Karpas-422 (cell line): Measurements from ENCODE around the gene HSPB6. TPM values are rescaled to one million over a fixed set of nuclear protein-coding genes. Genes with fewer than 3 reads are reported as not detected.

Source experiments
- DNase-seq: peaks from one replicate; pipeline ENCODE4 v3.0.0-alpha.2; 2015
- H2AFZ ChIP-seq: fragments of 200-600 bp; sonication (generic); 2 replicates; pipeline ENCODE4 v1.6.1; 2014; ENCODE audit warnings: antibody characterized with exemption, low read length, mixed read lengths
- H3K27ac ChIP-seq: fragments of 200-600 bp; sonication (generic); 2 replicates; pipeline ENCODE4 v1.5.1; 2014; ENCODE audit warnings: mild to moderate bottlenecking, low read length, moderate library complexity
- H3K27me3 ChIP-seq: fragments of 200-600 bp; sonication (generic); 2 replicates; pipeline ENCODE4 v1.6.1; 2014; ENCODE audit warnings: low read length, mixed read lengths
- H3K36me3 ChIP-seq: fragments of 200-600 bp; sonication (generic); 2 replicates; pipeline ENCODE4 v1.6.1; 2014; ENCODE audit warnings: low read length, mixed read lengths; ENCODE audit not compliant: insufficient read depth
- H3K4me1 ChIP-seq: fragments of 200-600 bp; sonication (generic); 2 replicates; pipeline ENCODE4 v1.6.1; 2014; ENCODE audit warnings: mild to moderate bottlenecking, low read length, mixed read lengths
- H3K4me2 ChIP-seq: fragments of 200-600 bp; sonication (generic); 2 replicates; pipeline ENCODE4 v1.6.1; 2014; ENCODE audit warnings: low read length, low read depth, mild to moderate bottlenecking; ENCODE audit not compliant: poor library complexity, severe bottlenecking
- H3K4me3 ChIP-seq: fragments of 200-600 bp; sonication (generic); 2 replicates; pipeline ENCODE4 v1.5.1; 2014; ENCODE audit warnings: mild to moderate bottlenecking, antibody characterized with exemption, low read length, mixed read lengths
- H3K79me2 ChIP-seq: fragments of 200-600 bp; sonication (generic); 2 replicates; pipeline ENCODE4 v1.6.1; 2014; ENCODE audit warnings: mild to moderate bottlenecking, low read length, mixed read lengths
- H3K9ac ChIP-seq: fragments of 200-600 bp; sonication (generic); 2 replicates; pipeline ENCODE4 v1.6.0; 2014; ENCODE audit warnings: low read length
- H3K9me2 ChIP-seq: fragments of 200-600 bp; sonication (generic), shearing (Covaris generic); replicated peaks from 2 replicates; pipeline ENCODE4 v1.6.0; 2014; ENCODE audit warnings: mild to moderate bottlenecking, low read length, moderate library complexity; ENCODE audit not compliant: insufficient read depth
- H3K9me3 ChIP-seq: fragments of 300-700, 200-600 bp; sonication (generic); 2 replicates; pipeline ENCODE4 v1.6.1; 2014; ENCODE audit warnings: low read length, mixed read lengths
- H4K20me1 ChIP-seq: fragments of 200-600 bp; sonication (generic); 2 replicates; pipeline ENCODE4 v1.6.1; 2014; ENCODE audit warnings: mild to moderate bottlenecking, antibody characterized with exemption, low read length, low read depth; ENCODE audit not compliant: insufficient read depth
- total RNA-seq: library from RNA; depleted of rRNA; stranded (reverse); fragments of >200 nt; shearing (Covaris generic); gene quantifications from 2 replicates; pipeline ENCODE4 v1.2.3, GENCODE V29; 2014; ENCODE audit warnings: low replicate concordance

HSPB6 gene
- total RNA-seq, 1 experiment from 2014 or later = 1.5 TPM

GRCh38 chr19:35788205-35788960 is 31.6 kb upstream of the HSPB6 start:
- Histone ChIP-seq H3K9ac (no peak overlapping the region), H3K79me2 (no peaks in the 10 kb centered on the region), H3K27me3 (no peaks in the 10 kb centered on the region), H2AFZ (no peak overlapping the region), H4K20me1 (no peaks in the 10 kb centered on the region), H3K4me3 (no peak overlapping the region), H3K27ac (no peak overlapping the region), H3K4me2 (no peak overlapping the region), H3K4me1 (no peaks in the 10 kb centered on the region), H3K36me3 (no peaks in the 10 kb centered on the region), H3K9me3 (no peaks in the 10 kb centered on the region), H3K9me2 (no peaks in the 10 kb centered on the region)
- DNase-seq = no peak

- Histone ChIP-seq H4K20me1 (no peaks in the 10 kb centered on the region), H3K4me3 (no peak overlapping the region), H3K4me1 (no peaks in the 10 kb centered on the region), H3K9ac (no peak overlapping the region), H3K4me2 (no peak overlapping the region), H3K27me3 (no peaks in the 10 kb centered on the region), H3K9me3 (no peaks in the 10 kb centered on the region), H3K79me2 (no peaks in the 10 kb centered on the region), H3K9me2 (no peaks in the 10 kb centered on the region), H3K36me3 (no peaks in the 10 kb centered on the region), H2AFZ (no peak overlapping the region), H3K27ac (no peak overlapping the region)
- no peak for DNase-seq
These were observed 30.5 kb upstream of the HSPB6 start for GRCh38 chr19:35787227-35787799.

- Histone ChIP-seq H3K4me2 (no peak overlapping the region), H3K9ac (no peak overlapping the region), H4K20me1 (no peaks in the 10 kb centered on the region), H3K9me2 (no peaks in the 10 kb centered on the region), H2AFZ (no peak overlapping the region), H3K4me3 (no peak overlapping the region), H3K27ac (no peak overlapping the region), H3K79me2 (no peaks in the 10 kb centered on the region), H3K4me1 (no peaks in the 10 kb centered on the region), H3K9me3 (no peaks in the 10 kb centered on the region), H3K27me3 (no peaks in the 10 kb centered on the region), H3K36me3 (no peaks in the 10 kb centered on the region)
- no peak for DNase-seq
These were observed 29.7 kb upstream of the HSPB6 start for GRCh38 chr19:35786299-35787160.

- Histone ChIP-seq H3K27me3 (no peaks in the 10 kb centered on the region), H3K4me1 (no peaks in the 10 kb centered on the region)
- no peak for DNase-seq
These were observed 28.5 kb upstream of the HSPB6 start for GRCh38 chr19:35785339-35785627.

GRCh38 chr19:35784503-35785338 is 27.9 kb upstream of the HSPB6 start:
- H3K9me2 ChIP-seq = no peaks in the 10 kb centered on the region
- H3K36me3 ChIP-seq = no peaks in the 10 kb centered on the region
- H3K27ac ChIP-seq = no peak overlapping the region
- H3K4me2 ChIP-seq = no peak overlapping the region
- no peak overlapping the region for H3K4me3 ChIP-seq
- H3K9ac ChIP-seq = no peak overlapping the region
- H3K4me1 ChIP-seq = no peaks in the 10 kb centered on the region
- no peaks in the 10 kb centered on the region for H4K20me1 ChIP-seq
- DNase-seq = no peak
- H3K9me3 ChIP-seq = no peaks in the 10 kb centered on the region
- H3K79me2 ChIP-seq = no peaks in the 10 kb centered on the region
- H3K27me3 ChIP-seq = no peaks in the 10 kb centered on the region
- no peak overlapping the region for H2AFZ ChIP-seq

More at GRCh38 chr19:35785339-35785627, 28.5 kb upstream of the HSPB6 start:
- Histone ChIP-seq H3K27ac (no peak overlapping the region), H3K79me2 (no peaks in the 10 kb centered on the region), H3K9ac (no peak overlapping the region), H3K4me2 (no peak overlapping the region), H2AFZ (no peak overlapping the region), H4K20me1 (no peaks in the 10 kb centered on the region), H3K9me2 (no peaks in the 10 kb centered on the region), H3K36me3 (no peaks in the 10 kb centered on the region), H3K9me3 (no peaks in the 10 kb centered on the region), H3K4me3 (no peak overlapping the region)

- Histone ChIP-seq H3K27me3 (no peaks in the 10 kb centered on the region), H3K9me2 (no peaks in the 10 kb centered on the region), H3K27ac (no peak overlapping the region), H3K4me1 (no peaks in the 10 kb centered on the region), H3K9ac (no peak overlapping the region), H2AFZ (no peak overlapping the region), H3K4me2 (no peak overlapping the region), H3K79me2 (no peaks in the 10 kb centered on the region), H3K4me3 (no peak overlapping the region), H3K9me3 (no peaks in the 10 kb centered on the region), H4K20me1 (no peaks in the 10 kb centered on the region), H3K36me3 (no peaks in the 10 kb centered on the region)
- DNase-seq = no peak
These were observed 26.9 kb upstream of the HSPB6 start for GRCh38 chr19:35783469-35784434.

- Histone ChIP-seq H3K79me2 (no peaks in the 10 kb centered on the region), H2AFZ (no peak overlapping the region), H3K9me2 (no peaks in the 10 kb centered on the region), H3K9ac (no peak overlapping the region), H3K27me3 (no peaks in the 10 kb centered on the region), H3K9me3 (no peaks in the 10 kb centered on the region), H3K4me3 (no peak overlapping the region), H3K4me1 (no peaks in the 10 kb centered on the region), H3K4me2 (no peak overlapping the region), H4K20me1 (no peaks in the 10 kb centered on the region), H3K36me3 (no peaks in the 10 kb centered on the region), H3K27ac (no peak overlapping the region)
- DNase-seq = no peak
These were observed 25.8 kb upstream of the HSPB6 start for GRCh38 chr19:35782589-35782988.
